ENCODE results near the gene MYH14. TPM values are rescaled to one million over a fixed set of nuclear protein-coding genes. Genes with fewer than 3 reads are reported as not detected.
"Not testable (repeated sequence)": the region's sequence is repeated elsewhere in the genome, so short reads cannot be mapped to it uniquely, and the experiment has no call there.

MYH14 gene
- total RNA-seq, 1 donor from 2014 or later = not detected

DNA sequence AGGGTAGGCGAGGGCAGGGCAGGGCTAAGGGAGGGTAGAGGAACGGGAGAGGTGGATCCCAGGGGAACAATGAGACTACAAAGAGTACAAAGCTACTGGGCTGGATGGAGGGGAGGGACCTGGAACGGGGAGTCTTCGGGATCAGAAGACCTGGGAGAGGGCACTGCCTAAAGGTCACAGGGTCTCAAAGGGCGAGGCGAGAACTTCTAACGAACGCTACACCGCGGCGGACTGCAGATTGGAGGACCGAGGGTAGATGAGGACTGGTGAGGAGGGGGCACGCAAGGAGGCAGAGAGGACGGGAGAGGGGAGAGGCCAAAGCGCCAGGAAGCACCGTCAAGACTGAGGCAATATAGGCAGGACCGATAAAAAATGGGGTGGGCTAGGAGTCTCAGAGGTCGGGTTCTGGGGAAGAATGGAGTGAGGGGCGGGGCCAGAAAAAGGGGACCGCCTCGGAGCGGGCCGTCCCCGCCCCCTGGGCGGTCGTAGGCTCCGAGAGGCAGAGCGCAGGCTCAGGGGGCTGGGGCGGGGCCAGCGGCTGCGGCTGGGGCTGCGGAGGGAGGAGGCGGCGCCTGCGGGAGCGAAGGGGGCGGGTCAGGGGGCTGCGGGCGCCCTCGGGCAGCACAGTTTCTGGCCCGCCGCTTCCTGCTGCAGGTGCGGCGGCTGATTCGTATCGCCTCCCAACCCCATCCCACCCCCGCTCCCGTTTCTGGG lies 127.1 kb downstream of the MYH14 start:
- intact Hi-C loops (cut with micrococcal nuclease) = loop anchor here (10.0 kb wide), 1 partner anchor 1034 kb away; the partner anchor contains the start of genes CLDND2 and ETFB

DNA sequence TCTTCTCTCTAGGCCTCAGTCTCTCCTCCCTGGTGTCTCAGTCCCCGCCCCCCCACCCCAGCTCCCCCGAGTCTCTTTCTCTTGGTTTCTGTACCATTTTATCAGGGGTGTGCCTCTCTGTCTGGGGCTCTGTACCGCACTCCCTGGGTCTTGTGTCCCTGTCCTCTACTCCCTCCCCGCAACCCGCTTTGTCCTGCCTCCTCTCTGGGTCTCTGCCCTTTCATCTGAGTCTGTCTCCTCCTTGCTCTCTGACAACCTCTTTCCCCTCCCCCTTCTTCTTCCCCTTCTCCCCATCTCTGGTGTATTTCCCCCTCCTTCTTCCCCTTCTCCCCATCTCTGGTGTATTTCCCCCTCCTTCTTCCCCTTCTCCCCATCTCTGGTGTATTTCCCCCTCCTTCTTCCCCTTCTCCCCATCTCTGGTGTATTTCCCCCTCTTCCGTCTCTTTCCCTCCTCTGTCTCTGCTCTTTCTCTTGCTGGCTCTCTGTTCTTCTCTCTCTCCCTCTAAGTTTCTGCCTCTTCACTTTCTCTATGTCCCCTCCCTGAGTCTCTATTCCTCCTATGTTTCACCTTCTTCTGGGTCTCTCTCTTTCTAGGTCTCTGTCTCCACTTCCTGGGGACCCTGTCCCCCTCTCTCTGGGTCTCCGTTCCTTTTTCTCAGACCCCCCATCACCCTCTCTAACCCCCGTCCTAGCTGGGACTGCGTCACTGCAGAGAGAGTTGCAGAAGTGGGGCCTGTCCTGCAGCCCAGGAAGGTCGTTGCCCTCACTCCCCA lies 128.0 kb downstream of the MYH14 start:
- intact Hi-C loops (cut with micrococcal nuclease) = loop anchor here (10.0 kb wide), 1 partner anchor 1033 kb away; the partner anchor contains the start of genes CLDND2 and ETFB

DNA sequence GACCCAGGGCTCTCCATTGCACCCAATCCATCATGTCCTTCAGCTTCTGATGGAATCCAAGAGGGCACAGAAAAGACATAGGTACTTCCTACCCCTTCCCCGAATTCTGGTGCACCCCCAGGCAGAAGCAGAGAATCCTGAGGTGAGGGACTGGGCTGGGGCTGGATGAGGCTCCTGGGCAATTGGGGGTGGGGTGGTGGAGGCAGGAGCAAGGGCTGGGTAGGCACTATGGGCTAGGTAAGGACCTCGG lies 128.5 kb downstream of the MYH14 start:
- intact Hi-C loops (cut with micrococcal nuclease) = loop anchor here (10.0 kb wide), 1 partner anchor 1033 kb away; the partner anchor contains the start of genes CLDND2 and ETFB

DNA sequence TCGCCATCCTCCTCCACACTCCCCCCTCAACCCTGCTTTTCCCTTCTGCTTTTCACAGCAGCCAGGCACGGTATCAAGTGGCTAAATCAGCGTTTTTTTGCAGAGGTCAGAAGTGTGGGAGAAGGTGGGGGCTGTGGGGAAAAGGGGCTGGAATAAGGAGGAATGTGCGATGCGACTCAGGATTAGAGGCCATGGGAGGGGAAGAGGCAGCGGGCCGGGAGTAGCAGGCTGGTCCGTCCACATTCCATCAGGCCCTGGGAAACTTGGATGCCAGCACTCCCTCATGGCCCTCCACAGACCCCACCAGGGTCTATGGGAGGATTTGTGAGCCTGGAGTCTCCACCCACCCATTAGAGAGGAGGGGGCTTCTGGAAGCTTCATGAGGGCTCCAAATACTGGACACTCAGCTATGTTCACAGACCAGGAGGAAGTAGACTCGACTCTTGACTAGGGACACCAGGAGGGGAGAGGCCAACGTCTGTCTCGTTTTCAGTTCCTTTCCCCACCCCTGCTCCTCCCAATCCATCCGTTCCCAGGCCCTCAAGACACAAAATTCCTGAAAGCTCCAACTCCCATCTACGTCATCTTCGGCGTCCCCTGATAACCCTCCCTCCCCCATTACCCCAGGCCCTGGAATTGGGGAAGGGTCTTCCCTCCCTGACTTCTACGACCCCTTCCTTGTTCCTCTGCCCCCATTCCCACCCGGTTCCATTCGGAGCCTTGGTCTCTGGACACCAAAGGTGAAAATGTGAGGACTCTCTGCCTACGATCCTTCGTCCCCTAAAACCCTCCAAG lies 129.0 kb downstream of the MYH14 start:
- intact Hi-C loops (cut with micrococcal nuclease) = loop anchor here (1.0 to 10.0 kb wide), 6 partner anchors 25 to 1032 kb away; partner anchors contain the start of genes CLDND2, CTU1, ETFB and JOSD2

DNA sequence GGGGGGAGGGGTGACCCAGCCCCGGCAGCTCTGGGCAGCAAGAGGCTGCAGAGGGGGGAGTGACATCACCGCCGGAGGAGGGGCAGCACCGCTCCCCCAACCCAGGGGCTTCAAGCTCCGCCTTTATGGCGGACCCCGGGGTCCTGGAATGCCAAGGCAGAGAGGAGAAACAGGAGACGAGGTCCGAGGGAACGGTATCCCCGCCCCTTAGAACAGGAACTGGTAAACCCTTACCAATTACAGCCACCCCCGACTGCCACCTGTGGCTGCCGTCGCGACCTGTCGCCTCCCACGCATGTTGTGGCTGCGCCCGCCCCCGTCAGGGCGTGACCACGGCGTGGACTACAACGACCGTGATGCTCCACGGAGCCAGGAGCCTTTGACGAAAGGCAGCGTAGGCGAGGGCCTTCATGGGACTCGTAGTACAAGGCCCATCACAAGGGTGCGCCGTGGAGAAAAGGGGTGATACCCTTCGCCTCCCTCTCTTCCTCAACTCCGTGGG lies 129.9 kb downstream of the MYH14 start:
- intact Hi-C loops (cut with micrococcal nuclease) = loop anchor here (1.0 to 10.0 kb wide), 6 partner anchors 24 to 1032 kb away; partner anchors contain the start of genes CLDND2, CTU1, ETFB and JOSD2

DNA sequence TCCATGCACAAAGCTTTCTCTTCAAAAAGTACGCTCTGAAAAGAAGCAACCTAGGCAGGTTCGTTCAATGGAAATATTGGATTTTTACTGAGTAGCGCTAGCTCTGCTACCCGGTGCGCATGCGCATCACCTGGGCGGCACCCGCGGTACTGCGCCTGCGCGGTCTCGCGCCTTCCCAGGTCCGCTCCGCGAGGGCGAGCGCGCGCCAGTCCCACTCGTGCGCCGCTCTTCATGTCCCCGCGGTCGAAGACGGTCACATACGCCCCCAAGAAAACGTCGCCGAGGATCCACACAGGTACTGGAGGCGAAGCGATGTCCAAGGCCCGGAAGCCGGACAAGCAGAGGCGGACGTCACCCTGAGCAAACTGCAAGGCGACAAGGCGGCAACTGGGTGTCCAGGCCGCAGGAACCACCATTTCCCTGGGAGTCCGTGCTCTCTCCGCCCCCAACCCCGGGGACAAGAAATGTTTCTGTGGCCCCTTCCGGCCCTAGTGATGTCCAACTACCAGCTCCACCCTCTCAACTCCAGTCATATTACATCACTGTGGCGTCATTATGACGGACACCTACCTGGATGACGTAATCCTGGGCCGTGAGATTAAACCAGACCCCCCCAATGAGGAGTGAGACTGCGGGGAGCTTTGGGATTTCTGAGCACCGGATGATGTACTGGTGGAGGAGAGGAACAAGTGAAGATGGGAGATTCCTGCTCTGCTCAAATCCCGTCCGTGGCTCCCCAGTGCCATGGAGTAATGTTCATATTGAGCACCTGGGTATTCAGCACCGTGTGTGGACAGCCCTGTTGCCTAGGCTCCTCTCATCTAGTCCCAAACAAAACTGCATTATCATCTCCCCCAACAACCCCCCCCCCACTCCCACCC lies 130.6 kb downstream of the MYH14 start:
- intact Hi-C loops (cut with micrococcal nuclease) = loop anchor here (1.0 to 10.0 kb wide), 6 partner anchors 23 to 1031 kb away; partner anchors contain the start of genes CLDND2, CTU1, ETFB and JOSD2

DNA sequence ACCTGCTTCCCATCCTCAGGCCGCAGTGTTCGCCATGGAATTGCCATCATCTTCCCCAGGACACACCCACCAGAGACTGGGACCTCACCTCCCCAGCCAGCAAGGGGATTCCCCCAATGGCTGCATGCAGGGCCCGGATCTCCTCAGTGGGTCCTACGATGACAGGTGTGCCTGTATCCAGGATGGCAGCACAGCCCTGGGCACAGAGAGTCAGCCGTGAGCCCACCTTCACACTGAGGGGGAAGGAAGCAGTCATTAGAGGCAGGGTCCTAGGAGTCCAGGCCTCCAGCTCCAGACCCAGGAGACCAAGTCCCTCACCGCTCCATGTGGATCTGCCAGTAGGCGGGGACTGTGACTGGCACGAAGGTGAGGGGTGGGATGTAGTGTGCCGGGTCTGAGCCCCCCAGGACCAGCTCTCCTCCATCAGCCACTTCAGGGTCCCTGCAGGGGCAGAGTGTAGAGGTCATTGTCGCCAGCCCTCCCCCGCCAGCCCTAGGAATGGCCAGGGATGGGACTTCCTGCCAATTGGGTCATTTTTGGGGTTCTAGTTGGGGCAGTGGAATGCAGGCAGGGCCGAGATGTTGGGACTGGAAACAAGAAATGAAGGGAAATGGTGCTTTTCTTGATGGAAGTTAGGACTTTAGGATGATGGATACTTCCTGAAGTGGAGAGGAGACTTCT lies 131.5 kb downstream of the MYH14 start:
- intact Hi-C loops (cut with micrococcal nuclease) = loop anchor here (10.0 kb wide), 1 partner anchor 1030 kb away; the partner anchor contains the start of genes CLDND2 and ETFB

DNA sequence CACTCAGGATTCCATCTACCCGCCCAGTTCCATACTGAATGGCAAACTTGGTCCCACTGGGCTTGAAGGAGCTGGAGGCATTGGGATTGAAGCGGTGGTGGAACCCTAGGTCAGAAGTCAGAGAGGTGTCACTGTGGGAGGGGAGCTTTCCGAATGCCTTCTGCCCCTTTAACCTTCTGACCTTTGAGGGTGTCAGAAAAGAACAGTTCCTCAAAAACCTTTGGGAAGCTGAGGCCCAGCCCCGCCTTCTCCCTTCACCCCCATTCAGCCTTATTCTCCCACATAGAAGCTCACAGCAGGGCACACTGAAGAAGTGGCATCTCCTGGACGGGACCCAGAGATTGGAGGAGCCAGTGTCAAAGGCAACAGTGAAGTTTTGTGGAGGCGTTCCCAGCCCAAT lies 133.6 kb downstream of the MYH14 start:
- intact Hi-C loops (cut with micrococcal nuclease) = loop anchor here (10.0 kb wide), 1 partner anchor 1028 kb away; the partner anchor contains the start of genes CLDND2 and ETFB

DNA sequence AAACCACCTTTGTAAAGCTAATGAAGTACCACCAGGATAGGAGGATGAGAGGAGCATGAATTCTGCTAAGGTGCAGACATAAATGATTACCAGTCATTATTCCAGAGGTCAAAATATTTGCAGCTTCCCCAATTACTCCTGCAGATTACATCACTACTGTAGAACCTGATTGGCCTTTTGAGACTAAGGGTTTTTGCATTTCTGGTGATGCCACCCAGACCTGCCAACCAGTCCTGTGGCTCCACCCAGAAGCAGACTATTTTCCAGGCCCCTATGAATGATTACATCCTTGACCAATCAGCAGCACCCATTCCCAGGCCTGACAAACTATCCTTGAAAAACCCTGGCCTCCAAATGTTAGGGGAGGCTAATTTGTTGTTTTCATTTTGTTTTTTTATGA lies 136.9 kb downstream of the MYH14 start:
- intact Hi-C loops (cut with micrococcal nuclease) = no loop called here

DNA sequence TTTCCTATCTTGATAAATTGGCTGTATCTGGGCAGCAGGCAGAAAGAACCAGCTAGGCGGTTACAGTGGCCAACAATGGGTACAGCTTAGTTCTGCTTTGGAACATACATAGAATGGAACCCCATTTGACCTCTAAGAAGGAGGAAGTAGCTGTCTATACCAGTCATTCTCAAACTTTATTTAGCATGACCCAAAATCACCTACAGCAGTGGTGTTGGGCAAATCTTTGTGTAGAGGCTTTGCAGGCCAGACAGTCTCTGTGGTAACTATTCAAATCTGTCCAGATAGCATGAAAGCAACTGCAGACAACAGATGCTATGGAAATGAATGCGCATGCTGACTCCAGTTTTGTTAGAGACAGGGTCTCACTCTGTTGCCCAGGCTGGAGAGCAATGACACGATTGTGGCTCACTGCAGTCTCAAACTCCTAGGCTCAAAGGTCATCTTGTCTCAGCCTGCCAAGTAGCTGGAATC lies 137.7 kb downstream of the MYH14 start:
- intact Hi-C loops (cut with micrococcal nuclease) = no loop called here

DNA sequence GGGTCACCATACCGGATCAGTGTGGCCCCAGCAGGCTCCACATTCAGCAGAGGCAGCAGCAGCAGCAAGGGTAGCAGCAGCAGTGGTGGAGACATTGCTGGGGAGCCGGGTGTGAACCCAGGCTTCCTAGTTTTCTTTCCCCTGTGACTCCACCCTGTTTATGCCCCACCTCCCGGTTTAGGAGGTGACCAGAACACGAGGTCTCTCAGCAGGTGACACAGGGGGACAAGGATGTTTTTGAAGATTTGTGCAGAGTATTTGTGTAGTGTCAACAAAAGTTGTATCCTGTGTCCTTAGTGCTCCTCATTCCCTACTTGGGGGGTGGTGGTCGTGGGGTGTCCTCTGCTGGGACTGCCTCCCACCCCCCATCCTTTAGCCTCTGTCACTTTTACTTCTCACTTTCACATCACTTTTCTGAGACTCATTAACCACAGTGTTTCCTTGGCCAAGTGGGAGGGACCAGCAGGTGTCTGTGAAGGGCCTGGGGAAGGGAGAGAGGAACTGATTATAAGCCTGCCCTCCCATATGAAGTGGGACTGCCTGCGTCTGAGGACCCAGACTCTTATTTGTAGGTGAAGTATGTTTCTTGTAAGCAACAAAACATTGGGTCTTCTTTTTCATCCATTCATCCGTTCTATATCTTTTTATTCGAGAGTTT lies 141.4 kb downstream of the MYH14 start:
- intact Hi-C loops (cut with micrococcal nuclease) = no loop called here

DNA sequence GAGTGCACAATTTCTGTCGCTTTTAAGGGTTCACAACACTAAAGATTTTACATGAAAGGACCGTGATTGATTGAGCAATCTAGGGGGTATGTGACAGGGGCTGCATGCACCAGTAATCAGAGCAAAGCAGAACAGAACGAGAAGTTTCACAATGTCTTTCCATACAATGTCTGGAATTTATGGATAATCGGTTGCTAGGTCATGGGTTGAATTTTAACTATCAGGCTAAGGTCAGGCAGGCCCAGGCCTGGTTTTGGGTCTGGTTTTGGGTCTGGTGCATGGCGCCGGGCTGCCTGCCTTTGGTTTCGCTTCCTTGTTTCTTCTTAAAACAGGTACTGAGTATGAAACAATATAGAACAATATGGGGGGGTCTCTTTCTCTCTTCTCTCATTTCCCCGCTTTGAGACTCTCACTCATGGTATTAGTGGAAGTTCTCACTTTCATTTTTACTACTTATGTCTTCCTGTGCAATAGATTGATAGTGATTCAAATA lies 143.7 kb downstream of the MYH14 start:
- intact Hi-C loops (cut with micrococcal nuclease) = not testable (repeated sequence)

DNA sequence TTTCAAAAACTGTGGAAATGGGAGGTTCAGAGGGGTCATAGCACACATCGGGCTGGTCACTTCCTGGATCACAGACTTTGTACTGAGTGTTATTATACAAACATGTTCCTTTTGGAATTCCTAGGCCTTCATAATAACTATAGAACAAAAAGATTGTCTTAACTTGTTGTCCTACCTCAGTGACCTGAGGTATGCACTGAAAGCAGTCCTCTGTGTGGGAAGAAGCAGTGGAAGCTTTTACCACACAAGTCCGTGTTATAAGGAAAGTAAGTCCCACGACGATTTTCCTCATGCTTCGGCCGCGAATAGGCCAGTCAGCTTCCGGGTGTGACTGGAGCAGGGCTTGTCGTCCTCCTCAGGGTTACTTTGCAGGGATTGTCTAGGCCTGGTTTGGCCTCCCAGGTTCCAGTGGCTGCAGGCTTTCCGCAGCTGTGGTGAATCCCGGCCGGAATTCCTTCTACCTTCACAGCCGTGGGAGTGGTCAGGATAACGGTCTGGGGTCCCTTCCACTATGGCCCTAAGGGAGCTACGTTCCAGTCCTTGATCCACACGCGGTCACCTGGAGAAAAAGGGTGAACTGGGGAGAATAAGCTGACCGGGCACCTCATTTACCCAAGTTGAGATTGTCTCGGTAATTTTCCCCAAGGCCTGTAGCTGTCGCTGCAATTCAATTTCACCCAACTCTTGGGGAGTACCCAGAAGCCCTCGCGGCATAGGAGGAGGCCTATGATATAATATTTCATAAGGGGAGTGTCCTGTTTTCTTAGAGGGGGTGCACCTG lies 146.0 kb downstream of the MYH14 start:
- intact Hi-C loops (cut with micrococcal nuclease) = no loop called here

DNA sequence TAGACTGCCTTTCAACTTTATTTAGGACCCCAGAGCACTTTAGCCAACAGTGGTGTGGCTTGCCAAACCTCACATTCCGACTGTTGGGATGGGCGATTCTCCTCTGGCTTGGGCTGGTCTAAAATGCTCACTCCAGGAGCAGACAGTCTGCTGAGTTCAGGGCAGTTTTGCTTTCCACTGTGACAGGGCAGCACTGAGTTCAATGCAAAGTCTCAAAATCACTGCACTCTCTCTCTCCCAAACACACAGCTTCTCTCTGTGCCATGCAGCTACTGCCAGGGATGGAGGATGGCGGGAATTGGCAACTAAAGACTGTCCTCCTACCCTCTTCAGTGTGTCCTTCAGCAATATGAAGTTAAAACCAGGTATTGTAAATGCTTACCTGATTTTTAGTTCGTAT lies 148.8 kb downstream of the MYH14 start:
- intact Hi-C loops (cut with micrococcal nuclease) = no loop called here

DNA sequence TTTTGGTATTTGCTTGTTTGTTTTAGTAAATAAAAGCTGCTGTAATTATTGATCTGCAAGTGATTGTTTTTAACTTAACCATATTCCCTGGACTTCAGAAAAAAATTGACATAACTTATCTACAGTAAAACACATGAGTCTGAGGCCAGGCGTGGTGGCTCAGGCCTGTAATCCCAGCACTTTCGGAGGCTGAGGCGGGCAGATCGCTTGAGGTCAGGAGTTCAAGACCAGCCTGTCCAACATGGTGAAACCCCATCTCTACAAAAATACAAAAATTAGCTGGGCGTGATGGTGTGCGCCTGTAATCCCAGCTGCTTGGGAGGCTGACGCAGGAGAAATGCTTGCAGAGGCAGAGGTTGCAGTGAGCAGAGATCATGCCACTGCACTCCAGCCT lies 150.1 kb downstream of the MYH14 start:
- intact Hi-C loops (cut with micrococcal nuclease) = not testable (repeated sequence)

DNA sequence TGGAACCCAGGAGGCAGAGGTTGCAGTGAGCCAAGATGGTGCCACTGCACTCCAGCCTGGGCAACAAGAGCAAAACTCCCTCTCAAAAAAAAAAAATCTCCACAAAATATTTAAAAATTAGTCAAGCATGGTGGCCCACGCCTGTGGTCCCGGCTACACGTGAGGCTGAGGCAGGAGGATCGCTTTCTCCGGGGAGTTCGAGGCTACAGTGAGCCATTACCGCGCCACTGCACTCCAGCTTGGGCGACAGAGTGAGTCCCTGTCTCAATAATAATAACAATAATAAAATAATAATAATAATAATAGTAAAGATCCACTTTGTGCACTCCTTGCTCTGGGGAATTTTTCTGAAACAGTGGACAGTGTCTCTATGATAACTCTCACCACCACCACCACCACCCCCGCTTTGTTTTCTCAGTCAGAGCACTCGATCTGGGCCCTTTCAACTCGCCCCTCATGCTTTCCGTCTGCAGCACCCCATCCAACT lies 153.3 kb downstream of the MYH14 start:
- intact Hi-C loops (cut with micrococcal nuclease) = loop anchor here (1.0 to 2.0 kb wide), 14 partner anchors 12 to 566 kb away; partner anchors contain the start of genes EMC10, GARIN5A, JOSD2 and KCNC3
